ENCODE data around the gene HPS4. TPM values are rescaled to one million over a fixed set of nuclear protein-coding genes. Genes with fewer than 3 reads are reported as not detected.
"Not testable (repeated sequence)": the region's sequence is repeated elsewhere in the genome, so short reads cannot be mapped to it uniquely, and the experiment has no call there.

Gene HPS4
- total RNA-seq, 1 donor from 2014 or later: 36.1 TPM

- TF ChIP-seq, protein P1, sequence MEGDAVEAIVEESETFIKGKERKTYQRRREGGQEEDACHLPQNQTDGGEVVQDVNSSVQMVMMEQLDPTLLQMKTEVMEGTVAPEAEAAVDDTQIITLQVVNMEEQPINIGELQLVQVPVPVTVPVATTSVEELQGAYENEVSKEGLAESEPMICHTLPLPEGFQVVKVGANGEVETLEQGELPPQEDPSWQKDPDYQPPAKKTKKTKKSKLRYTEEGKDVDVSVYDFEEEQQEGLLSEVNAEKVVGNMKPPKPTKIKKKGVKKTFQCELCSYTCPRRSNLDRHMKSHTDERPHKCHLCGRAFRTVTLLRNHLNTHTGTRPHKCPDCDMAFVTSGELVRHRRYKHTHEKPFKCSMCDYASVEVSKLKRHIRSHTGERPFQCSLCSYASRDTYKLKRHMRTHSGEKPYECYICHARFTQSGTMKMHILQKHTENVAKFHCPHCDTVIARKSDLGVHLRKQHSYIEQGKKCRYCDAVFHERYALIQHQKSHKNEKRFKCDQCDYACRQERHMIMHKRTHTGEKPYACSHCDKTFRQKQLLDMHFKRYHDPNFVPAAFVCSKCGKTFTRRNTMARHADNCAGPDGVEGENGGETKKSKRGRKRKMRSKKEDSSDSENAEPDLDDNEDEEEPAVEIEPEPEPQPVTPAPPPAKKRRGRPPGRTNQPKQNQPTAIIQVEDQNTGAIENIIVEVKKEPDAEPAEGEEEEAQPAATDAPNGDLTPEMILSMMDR (IDR thresholded peaks at IDR 0.05): no peak
- TF ChIP-seq POLR2AphosphoS5 (IDR thresholded peaks at IDR 0.05; ENCODE audit: insufficient read depth in 1 of 2, low read depth in 1 of 2) (no peak), POLR2A (IDR thresholded peaks at IDR 0.05) (no peak)
- Histone ChIP-seq H3K9me3 (no peaks in the 10 kb centered on the region), H3K36me3 (no peaks in the 10 kb centered on the region), H3K4me1 (no peaks in the 10 kb centered on the region), H3K27me3 (peaks cover 3% of the 10 kb centered on the region), H3K4me3 (no peak overlapping the region), H3K27ac (no peak overlapping the region)
- no peak for DNase-seq (ENCODE audit: extremely low spot score in 2 of 2)
- intact Hi-C loops (cut with DNase I): no loop called here
Measured at GRCh38 chr22:26416670-26417276, 66.8 kb downstream of the HPS4 start.

- Histone ChIP-seq H3K36me3 (no peaks in the 10 kb centered on the region), H3K27ac (no peak overlapping the region), H3K27me3 (peaks cover 3% of the 10 kb centered on the region), H3K4me1 (no peaks in the 10 kb centered on the region), H3K9me3 (no peaks in the 10 kb centered on the region), H3K4me3 (no peak overlapping the region)
- no peak for DNase-seq (ENCODE audit: extremely low spot score in 2 of 2)
- intact Hi-C loops (cut with DNase I): no loop called here
- TF ChIP-seq, protein P1 (IDR thresholded peaks at IDR 0.05): no peak
- TF ChIP-seq POLR2AphosphoS5 (IDR thresholded peaks at IDR 0.05; ENCODE audit: insufficient read depth in 1 of 2, low read depth in 1 of 2): no peak
- TF ChIP-seq POLR2A (IDR thresholded peaks at IDR 0.05): no peak
Measured at GRCh38 chr22:26416256-26416655, 67.3 kb downstream of the HPS4 start.

- Histone ChIP-seq H3K36me3 (no peaks in the 10 kb centered on the region), H3K27me3 (peaks cover 3% of the 10 kb centered on the region), H3K27ac (no peak overlapping the region), H3K4me3 (no peak overlapping the region), H3K4me1 (no peaks in the 10 kb centered on the region), H3K9me3 (no peaks in the 10 kb centered on the region)
- no peak for DNase-seq (ENCODE audit: extremely low spot score in 2 of 2)
- no peak for TF ChIP-seq POLR2A (IDR thresholded peaks at IDR 0.05)
- TF ChIP-seq, protein P1 (IDR thresholded peaks at IDR 0.05): no peak
- no peak for TF ChIP-seq POLR2AphosphoS5 (IDR thresholded peaks at IDR 0.05; ENCODE audit: insufficient read depth in 1 of 2, low read depth in 1 of 2)
- intact Hi-C loops (cut with DNase I): no loop called here
Measured at GRCh38 chr22:26414347-26414746, 69.2 kb downstream of the HPS4 start.

GRCh38 chr22:26410386-26410785 lies 73.2 kb downstream of the HPS4 start:
- Histone ChIP-seq H3K36me3 (no peaks in the 10 kb centered on the region), H3K4me3 (no peak overlapping the region), H3K27me3 (peaks cover under 1% of the 10 kb centered on the region), H3K9me3 (no peaks in the 10 kb centered on the region), H3K4me1 (no peaks in the 10 kb centered on the region), H3K27ac (no peak overlapping the region)
- TF ChIP-seq, protein P1 (IDR thresholded peaks at IDR 0.05): no peak
- no peak for TF ChIP-seq POLR2AphosphoS5 (IDR thresholded peaks at IDR 0.05; ENCODE audit: insufficient read depth in 1 of 2, low read depth in 1 of 2)
- no peak for TF ChIP-seq POLR2A (IDR thresholded peaks at IDR 0.05)
- intact Hi-C loops (cut with DNase I): no loop called here
- DNase-seq (ENCODE audit: extremely low spot score in 2 of 2): no peak

GRCh38 chr22:26409719-26410335 lies 73.8 kb downstream of the HPS4 start:
- Histone ChIP-seq H3K36me3 (no peaks in the 10 kb centered on the region), H3K27me3 (no peaks in the 10 kb centered on the region), H3K4me3 (no peak overlapping the region), H3K27ac (no peak overlapping the region), H3K9me3 (no peaks in the 10 kb centered on the region), H3K4me1 (no peaks in the 10 kb centered on the region)
- TF ChIP-seq POLR2AphosphoS5 (IDR thresholded peaks at IDR 0.05; ENCODE audit: insufficient read depth in 1 of 2, low read depth in 1 of 2) (no peak), POLR2A (IDR thresholded peaks at IDR 0.05) (no peak)
- intact Hi-C loops (cut with DNase I): no loop called here
- no peak for DNase-seq (ENCODE audit: extremely low spot score in 2 of 2)

DNA sequence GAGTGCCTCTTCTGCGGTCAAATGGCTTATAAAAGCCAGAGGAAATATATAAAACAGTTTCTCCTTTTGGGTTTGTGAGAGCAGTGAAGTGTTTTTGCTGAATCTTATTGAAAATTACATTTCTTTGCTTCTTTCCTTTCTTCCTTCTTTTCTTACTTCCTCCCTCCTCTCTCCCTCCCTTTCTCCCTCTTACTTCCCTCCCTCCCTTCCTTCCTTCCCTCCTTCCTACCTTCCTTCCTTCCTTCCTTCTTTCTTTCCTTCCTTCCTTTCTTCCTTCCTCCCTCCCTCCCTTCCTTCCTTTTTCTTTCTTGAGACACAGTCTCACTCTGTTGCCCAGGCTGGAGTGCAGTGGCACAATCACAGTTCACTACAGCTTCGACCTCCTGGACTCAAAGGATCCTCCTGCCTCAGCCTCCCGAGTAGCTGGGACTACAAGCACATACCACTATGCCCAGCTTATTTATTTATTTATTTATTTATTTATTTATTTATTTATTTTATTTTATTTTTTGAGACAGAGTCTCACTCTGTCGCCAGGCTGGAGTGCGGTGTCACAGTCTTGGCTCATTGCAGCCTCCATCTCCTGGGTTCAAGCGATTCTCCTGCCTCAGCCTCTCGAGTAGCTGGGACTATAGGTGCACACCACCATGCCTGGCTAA lies 74.9 kb downstream of the HPS4 start:
- H3K9me3 ChIP-seq; intact Hi-C loops (cut with DNase I); DNase-seq (ENCODE audit: extremely low spot score in 2 of 2); H3K4me3 ChIP-seq; H3K27me3 ChIP-seq; H3K36me3 ChIP-seq; H3K4me1 ChIP-seq; H3K27ac ChIP-seq: not testable (repeated sequence)
